Neuronal stem cell (in vitro differentiated cells): Measurements from ENCODE around the gene FLII.

Experiments
- DNase-seq: peaks from one replicate; pipeline ENCODE4 v3.0.0-alpha.2; 2013; ENCODE audit warnings: low spot score
- H2AFZ ChIP-seq: one replicate; pipeline ENCODE4 v1.6.1; 2013; ENCODE audit warnings: mild to moderate bottlenecking, low read length, inconsistent platforms
- H2AK5ac ChIP-seq: 2 replicates; pipeline ENCODE4 v1.6.1; 2013; ENCODE audit warnings: low read depth, mild to moderate bottlenecking, inconsistent platforms, low read length, moderate library complexity, mixed read lengths
- H2BK120ac ChIP-seq: 2 replicates; pipeline ENCODE4 v1.6.1; 2013; ENCODE audit warnings: low read depth, mild to moderate bottlenecking, inconsistent platforms, low read length, moderate library complexity, mixed read lengths
- H2BK12ac ChIP-seq: one replicate; pipeline ENCODE4 v1.6.1; 2013; ENCODE audit warnings: low read length, inconsistent platforms
- H2BK15ac ChIP-seq: 2 replicates; pipeline ENCODE4 v1.6.1; 2013; ENCODE audit warnings: mild to moderate bottlenecking, low read length, inconsistent platforms, mixed read lengths
- H2BK5ac ChIP-seq: one replicate; pipeline ENCODE4 v1.6.1; 2013; ENCODE audit warnings: inconsistent platforms, mild to moderate bottlenecking, low read length, moderate library complexity
- H3K14ac ChIP-seq: one replicate; pipeline ENCODE4 v1.6.1; 2013; ENCODE audit warnings: low read length, inconsistent platforms
- H3K18ac ChIP-seq: 2 replicates; pipeline ENCODE4 v1.6.1; 2013; ENCODE audit warnings: low read length, inconsistent platforms
- H3K23ac ChIP-seq: 2 replicates; pipeline ENCODE4 v1.6.1; 2013; ENCODE audit warnings: low read depth, mild to moderate bottlenecking, mixed read lengths, low read length, inconsistent platforms; ENCODE audit not compliant: poor library complexity
- H3K27ac ChIP-seq: replicated peaks from 3 replicates; pipeline ENCODE4 v1.5.1; 2013; ENCODE audit warnings: low read length, inconsistent platforms
- H3K27me3 ChIP-seq, 3 experiments: 2 replicates each; pipeline ENCODE4 v1.6.1; 2013; ENCODE audit warnings: low read length in 3 of 3, mild to moderate bottlenecking in 2 of 3, inconsistent platforms in 1 of 3, low read depth in 1 of 3, mixed read lengths in 1 of 3, moderate library complexity in 1 of 3; ENCODE audit not compliant: control insufficient read depth in 3 of 3, insufficient read depth in 3 of 3
- H3K36me3 ChIP-seq, 2 donors: replicated peaks in 1 of 2; 2 replicates each; pipeline ENCODE4 v1.6.1; 2013; ENCODE audit warnings: low read length in 2 of 2; ENCODE audit not compliant: control insufficient read depth in 2 of 2, insufficient read depth in 2 of 2
- H3K4ac ChIP-seq: 2 replicates; pipeline ENCODE4 v1.6.1; 2013; ENCODE audit warnings: inconsistent platforms, mild to moderate bottlenecking, low read length, moderate library complexity
- H3K4me1 ChIP-seq, 2 donors: 1 replicate in 1 of 2; 2 replicates in 1 of 2; pipeline ENCODE4 v1.6.1; 2013; ENCODE audit warnings: low read length in 2 of 2, low read depth in 1 of 2; ENCODE audit not compliant: control insufficient read depth in 2 of 2, insufficient read depth in 1 of 2
- H3K4me2 ChIP-seq: one replicate; pipeline ENCODE4 v1.6.1; 2013; ENCODE audit warnings: mild to moderate bottlenecking, low read length, inconsistent platforms; ENCODE audit not compliant: insufficient read depth, poor library complexity, severe bottlenecking
- H3K4me3 ChIP-seq, 2 donors: 2 replicates each; pipeline ENCODE4 v1.5.1; 2013; ENCODE audit warnings: low read length in 2 of 2, mild to moderate bottlenecking in 2 of 2, inconsistent platforms in 1 of 2, moderate library complexity in 1 of 2
- H3K79me1 ChIP-seq: one replicate; pipeline ENCODE4 v1.6.1; 2013; ENCODE audit warnings: low read depth, mild to moderate bottlenecking, inconsistent platforms, low read length, moderate library complexity
- H3K9ac ChIP-seq: one replicate; pipeline ENCODE4 v1.6.1; 2013; ENCODE audit warnings: mild to moderate bottlenecking, low read depth, low read length, inconsistent platforms; ENCODE audit not compliant: poor library complexity
- H3K9me3 ChIP-seq, 2 donors: replicated peaks in 1 of 2; 2 replicates each; pipeline versions ENCODE3 to v1.6.1; 2013; ENCODE audit warnings: low read length in 2 of 2, mild to moderate bottlenecking in 2 of 2, inconsistent platforms in 1 of 2, low read depth in 1 of 2, mixed read lengths in 1 of 2, moderate library complexity in 1 of 2; ENCODE audit not compliant: control insufficient read depth in 2 of 2, insufficient read depth in 1 of 2
- H4K8ac ChIP-seq: one replicate; pipeline ENCODE4 v1.6.1; 2013; ENCODE audit warnings: low read depth, mild to moderate bottlenecking, inconsistent platforms, low read length, moderate library complexity
- H4K91ac ChIP-seq: one replicate; pipeline ENCODE4 v1.6.1; 2013; ENCODE audit warnings: low read length, low read depth, mild to moderate bottlenecking, inconsistent platforms; ENCODE audit not compliant: poor library complexity
- WGBS, 2 donors: extraction: QIAGEN DNeasy Blood & Tissue Kit; methylation state at CpG; one replicate each; pipeline ENCODE4 v1.1.7; 2013; ENCODE audit warnings: missing lambda C conversion rate in 2 of 2, mixed read lengths in 1 of 2; ENCODE audit not compliant: insufficient read length in 2 of 2, insufficient replicate concordance in 1 of 2; ENCODE audit errors: extremely low coverage in 2 of 2; 5-methylcytosine and 5-hydroxymethylcytosine counted together

Gene FLII

DNA sequence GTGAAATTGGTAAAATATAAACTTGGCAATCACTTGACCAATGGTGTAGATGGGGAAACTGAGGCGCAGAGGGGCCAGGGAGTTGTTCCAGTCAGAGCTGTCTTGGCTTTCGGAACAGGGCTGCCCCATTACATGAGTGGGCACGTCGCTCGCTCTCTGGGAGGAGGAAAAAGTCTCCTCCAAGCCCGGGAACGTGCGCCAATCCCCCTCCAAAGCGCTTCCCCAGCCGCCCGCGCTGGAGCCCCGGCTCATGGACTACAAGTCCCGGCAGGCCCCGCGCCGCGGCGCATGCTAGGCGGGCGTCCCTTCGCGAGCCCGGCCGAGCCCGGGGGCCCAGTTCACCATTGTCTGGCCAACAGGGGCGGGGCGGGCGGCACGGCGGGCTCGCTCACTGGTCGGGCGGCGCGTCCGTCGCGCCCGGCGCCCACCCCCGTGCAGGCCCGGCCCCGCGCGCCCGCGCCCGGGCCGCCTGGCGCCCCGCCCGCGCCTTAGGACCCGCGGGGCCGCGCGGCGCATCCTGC is 33.4 kb downstream of the FLII start, which contains the start of gene LLGL1:
LLGL1 (plus strand) TSS at position 515 of the 521 bp plus-strand sequence. CDS start 48 bp downstream, outside the sequence.
- H3K36me3 ChIP-seq, result peaks cover 0 to 2% of the 10 kb centered on the region in 2 donors
- H3K4me1 ChIP-seq, result peaks cover 34 to 36% of the 10 kb centered on the region in 2 donors
- peak within 1 kb of the TSS; percentile 95 for H3K9ac ChIP-seq
- H2BK5ac ChIP-seq, result peak within 1 kb of the TSS; percentile 100
- DNase-seq, result peak; percentile 97
- no peaks in the 10 kb centered on the region for H3K9me3 ChIP-seq
- H2BK15ac ChIP-seq, result peak within 1 kb of the TSS; percentile 86
- peak within 1 kb of the TSS; percentile 64 for H2BK12ac ChIP-seq
- H2AK5ac ChIP-seq, result peak within 1 kb of the TSS; percentile 98
- H3K79me1 ChIP-seq, result peaks cover 24% of the 10 kb centered on the region
- H3K27me3 ChIP-seq, result no peaks in the 10 kb centered on the region
- H3K27ac ChIP-seq, result peak within 1 kb of the TSS; percentile 99
- peak within 1 kb of the TSS; percentile 58 for H3K23ac ChIP-seq
- peak within 1 kb of the TSS; percentile 97 for H3K14ac ChIP-seq
- H3K18ac ChIP-seq, result peak within 1 kb of the TSS; percentile 100
- H2AFZ ChIP-seq, result peak within 1 kb of the TSS; percentile 88
- peak within 1 kb of the TSS; percentile 95 for H2BK120ac ChIP-seq
- peak within 1 kb of the TSS; percentile 98 for H4K8ac ChIP-seq
- peak within 1 kb of the TSS; percentile 97 for H3K4me2 ChIP-seq
- peak within 1 kb of the TSS; percentile 97 for H4K91ac ChIP-seq
- WGBS, 2 donors, result no CpG with 5 or more reads among the region's 60 CpGs
- peak within 1 kb of the TSS; percentile 95 for H3K4ac ChIP-seq
- peak within 1 kb of the TSS; percentile 80 to 88 for H3K4me3 ChIP-seq

DNA sequence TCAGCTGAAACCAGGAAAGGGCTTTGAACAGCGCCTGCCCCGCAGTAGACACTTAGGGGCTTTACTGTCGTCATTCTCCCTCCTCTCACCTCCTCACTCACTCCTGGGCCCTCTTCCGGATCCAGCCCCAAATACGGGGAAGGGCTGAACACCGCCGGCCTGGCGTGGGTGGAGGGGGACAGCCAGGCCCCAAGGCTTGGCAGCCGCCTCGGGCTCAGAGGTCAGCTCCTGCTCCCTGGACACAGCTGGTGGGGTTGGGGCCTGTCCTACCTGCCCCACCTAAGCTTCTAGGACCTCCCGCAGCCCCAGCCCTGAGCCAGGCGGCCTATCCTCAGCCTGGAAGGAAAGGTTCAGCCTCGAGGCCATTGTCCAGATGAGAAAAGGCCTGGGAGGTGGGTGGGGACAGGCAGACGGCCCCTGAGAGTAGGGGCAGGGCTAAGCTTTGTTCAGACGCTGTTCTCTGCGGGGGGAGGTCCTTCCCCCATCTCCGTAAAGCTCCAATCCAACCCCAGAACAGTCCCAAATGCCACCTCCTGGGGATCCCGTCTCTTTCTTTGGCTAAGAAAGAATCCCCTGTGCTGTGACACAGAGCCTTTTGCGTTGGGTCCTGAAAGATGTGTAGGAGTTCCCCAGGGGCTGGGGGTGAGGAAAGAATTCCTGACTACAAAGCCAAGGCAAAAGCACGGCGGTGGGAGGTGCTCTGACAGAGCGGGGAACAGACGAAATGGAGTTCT is 34.0 kb downstream of the FLII start:
- Histone ChIP-seq H3K14ac (peak overlapping the region; percentile 97), H4K91ac (peak overlapping the region; percentile 97), H3K4ac (peak overlapping the region; percentile 95), H3K27me3 (no peaks in the 10 kb centered on the region), H3K36me3 (peaks cover 0 to 2% of the 10 kb centered on the region in 2 donors), H2BK15ac (peak overlapping the region; percentile 86), H3K18ac (peak overlapping the region; percentile 100), H3K9me3 (no peaks in the 10 kb centered on the region), H2AFZ (peak overlapping the region; percentile 88), H3K4me1 (peaks cover 29 to 31% of the 10 kb centered on the region in 2 donors), H2BK120ac (peak overlapping the region; percentile 95), H3K9ac (peak overlapping the region; percentile 83), H3K4me3 (peak overlapping the region; percentile 61 to 72), H2AK5ac (peak overlapping the region; percentile 98), H3K79me1 (peaks cover 20% of the 10 kb centered on the region), H2BK12ac (no peak overlapping the region), H2BK5ac (peak overlapping the region; percentile 100), H3K23ac (no peak overlapping the region), H3K4me2 (peak overlapping the region; percentile 97), H3K27ac (peak overlapping the region; percentile 99), H4K8ac (peak overlapping the region; percentile 98)
- peak; percentile 95 for DNase-seq
- WGBS, 2 donors, result no CpG with 5 or more reads among the region's 23 CpGs

DNA sequence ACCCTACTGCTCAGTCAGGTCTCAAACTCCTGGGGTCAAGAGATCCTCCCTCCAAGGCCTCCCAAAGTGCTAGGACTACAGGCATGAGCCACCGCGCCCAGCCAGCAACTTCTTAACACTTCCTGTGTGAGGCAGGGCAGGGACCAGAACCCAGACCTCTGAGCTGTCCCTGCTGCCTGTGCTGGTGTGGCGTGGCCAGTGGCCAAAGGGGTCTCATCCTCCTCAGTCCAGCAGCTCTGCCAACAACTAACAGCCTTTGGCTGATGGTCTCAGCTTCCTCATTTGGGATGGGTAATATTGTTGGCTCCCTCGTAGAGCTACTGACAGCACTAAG is 34.5 kb downstream of the FLII start:
- Histone ChIP-seq H2BK15ac (peak overlapping the region; percentile 11), H3K79me1 (peaks cover 18% of the 10 kb centered on the region), H3K9me3 (no peaks in the 10 kb centered on the region), H3K23ac (no peak overlapping the region), H3K4me1 (peaks cover 23 to 27% of the 10 kb centered on the region in 2 donors), H2BK12ac (peak overlapping the region; percentile 36), H3K27ac (peak overlapping the region; percentile 99), H3K4me2 (peak overlapping the region; percentile 23), H3K4me3 (peak overlapping the region; percentile 19 to 61), H3K27me3 (no peaks in the 10 kb centered on the region), H2AK5ac (no peak overlapping the region), H3K14ac (no peak overlapping the region), H2BK5ac (peak overlapping the region; percentile 26), H3K36me3 (peaks cover 0 to 2% of the 10 kb centered on the region in 2 donors), H2AFZ (peak overlapping the region; percentile 88), H3K18ac (peak overlapping the region; percentile 97), H3K9ac (peak overlapping the region; percentile 87), H4K91ac (no peak overlapping the region), H4K8ac (no peak overlapping the region), H3K4ac (no peak overlapping the region), H2BK120ac (peak overlapping the region; percentile 1)
- DNase-seq, result no peak
- WGBS, 2 donors, result no CpG with 5 or more reads among the region's 4 CpGs

DNA sequence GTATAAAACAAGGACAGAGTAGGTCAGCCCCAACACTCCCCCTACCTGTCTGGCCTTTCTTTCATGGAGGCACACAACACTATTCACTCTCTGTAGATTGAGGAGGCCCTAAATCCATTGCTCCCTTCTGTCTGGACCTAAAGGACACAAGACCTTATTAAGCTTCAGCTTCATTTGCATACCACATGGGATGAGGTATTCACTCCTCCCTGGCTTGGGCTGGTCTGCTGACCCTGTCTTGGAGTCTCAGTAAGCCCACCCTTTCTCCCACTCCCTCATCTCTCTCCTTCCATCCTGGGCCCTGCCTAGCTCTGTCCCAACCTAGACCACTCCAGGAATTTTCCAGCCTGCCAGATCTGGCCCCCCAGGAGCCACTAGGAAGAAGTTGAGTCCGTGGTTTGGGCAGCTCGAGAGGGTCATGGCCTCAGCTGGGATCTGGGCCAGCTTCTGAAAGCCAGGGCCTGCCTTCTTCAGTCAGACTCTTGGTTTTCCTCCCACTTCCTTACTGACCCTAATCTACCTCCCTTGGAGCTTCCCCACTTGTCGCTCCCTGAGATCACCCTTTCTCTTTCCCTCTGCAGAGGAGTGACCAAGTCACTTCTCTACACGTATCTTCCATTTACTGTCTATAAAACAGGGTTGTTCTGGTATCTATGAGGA is 39.7 kb downstream of the FLII start:
- no peaks in the 10 kb centered on the region for H3K27me3 ChIP-seq
- no peak overlapping the region for H3K27ac ChIP-seq
- no peak overlapping the region for H3K4me3 ChIP-seq
- no peak overlapping the region for H2AFZ ChIP-seq
- no peak overlapping the region for H2BK5ac ChIP-seq
- no peak overlapping the region for H4K8ac ChIP-seq
- H2BK12ac ChIP-seq, result no peak overlapping the region
- H3K9me3 ChIP-seq, result no peaks in the 10 kb centered on the region
- DNase-seq, result no peak
- H3K4me2 ChIP-seq, result no peak overlapping the region
- H3K14ac ChIP-seq, result no peak overlapping the region
- no CpG with 5 or more reads among the region's 4 CpGs for WGBS, 2 donors
- H3K79me1 ChIP-seq, result no peaks in the 10 kb centered on the region
- H3K4ac ChIP-seq, result no peak overlapping the region
- H4K91ac ChIP-seq, result no peak overlapping the region
- H2BK120ac ChIP-seq, result no peak overlapping the region
- peak overlapping the region; percentile 23 for H2BK15ac ChIP-seq
- H2AK5ac ChIP-seq, result peak overlapping the region; percentile 5
- H3K9ac ChIP-seq, result no peak overlapping the region
- no peak overlapping the region for H3K23ac ChIP-seq
- no peaks in the 10 kb centered on the region for H3K36me3 ChIP-seq
- H3K18ac ChIP-seq, result no peak overlapping the region
- H3K4me1 ChIP-seq, result peaks cover 3 to 10% of the 10 kb centered on the region in 2 donors
